Peyer's patch (tissue), 4 donors: ENCODE measurements around the gene INTS1. TPM values are rescaled to one million over a fixed set of nuclear protein-coding genes. Genes with fewer than 3 reads are reported as not detected.

Experiments
- DNase-seq, 3 donors: peaks; one replicate each; pipeline ENCODE4 v3.0.0-alpha.2; 2017 to 2019
- H3K27ac ChIP-seq, 4 donors: fragments of 200-600 bp; sonication (generic); one replicate each; pipeline ENCODE4 v1.5.1; 2016 to 2019
- H3K27me3 ChIP-seq, 2 donors: fragments of 200-600 bp; sonication (generic); one replicate each; pipeline ENCODE4 v1.5.1; 2019
- H3K36me3 ChIP-seq, 3 donors: fragments of 200-600 bp; sonication (generic); one replicate each; pipeline ENCODE4 v1.5.1; 2016 to 2019
- H3K4me1 ChIP-seq, 4 donors: fragments of 200-600 bp; sonication (generic); one replicate each; pipeline ENCODE4 v1.5.1; 2016 to 2019
- H3K4me3 ChIP-seq, 4 donors: fragments of 200-600 bp; sonication (generic); 1 replicate in 3 of 4; 2 replicates in 1 of 4; pipeline ENCODE4 v1.5.1; 2016 to 2019; ENCODE audit warnings: mild to moderate bottlenecking in 1 of 4
- H3K9me3 ChIP-seq, 4 donors: fragments of 200-600 bp; sonication (generic); one replicate each; pipeline ENCODE4 v1.5.1; 2016 to 2019; ENCODE audit warnings: mild to moderate bottlenecking in 1 of 4
- POLR2A ChIP-seq, 2 donors: fragments of 450-650 bp; IDR thresholded peaks; one replicate each; pipeline ENCODE4 v1.5.1; 2017; ENCODE audit warnings: antibody characterized with exemption in 2 of 2, mild to moderate bottlenecking in 2 of 2, moderate library complexity in 2 of 2
- total RNA-seq, 4 donors: library from RNA; depleted of rRNA; stranded (reverse); fragments of >200 nt; gene quantifications; one replicate each; pipeline ENCODE4 v1.1.0, GENCODE V29; 2016
- TF ChIP-seq, protein P1 (sequence below), 6 experiments: fragments of 450-650 bp in 4 of 6; fragments of 200-600 bp in 2 of 6; sonication (generic) in 1 of 6; IDR thresholded peaks; one replicate each; pipeline ENCODE4 v1.5.1; 2017 to 2019; ENCODE audit warnings: antibody characterized with exemption in 6 of 6, mild to moderate bottlenecking in 3 of 6, moderate library complexity in 1 of 6

INTS1 gene
- total RNA-seq, 4 donors from 2014 or later: 84.4 to 192 (median 108) TPM

DNA sequence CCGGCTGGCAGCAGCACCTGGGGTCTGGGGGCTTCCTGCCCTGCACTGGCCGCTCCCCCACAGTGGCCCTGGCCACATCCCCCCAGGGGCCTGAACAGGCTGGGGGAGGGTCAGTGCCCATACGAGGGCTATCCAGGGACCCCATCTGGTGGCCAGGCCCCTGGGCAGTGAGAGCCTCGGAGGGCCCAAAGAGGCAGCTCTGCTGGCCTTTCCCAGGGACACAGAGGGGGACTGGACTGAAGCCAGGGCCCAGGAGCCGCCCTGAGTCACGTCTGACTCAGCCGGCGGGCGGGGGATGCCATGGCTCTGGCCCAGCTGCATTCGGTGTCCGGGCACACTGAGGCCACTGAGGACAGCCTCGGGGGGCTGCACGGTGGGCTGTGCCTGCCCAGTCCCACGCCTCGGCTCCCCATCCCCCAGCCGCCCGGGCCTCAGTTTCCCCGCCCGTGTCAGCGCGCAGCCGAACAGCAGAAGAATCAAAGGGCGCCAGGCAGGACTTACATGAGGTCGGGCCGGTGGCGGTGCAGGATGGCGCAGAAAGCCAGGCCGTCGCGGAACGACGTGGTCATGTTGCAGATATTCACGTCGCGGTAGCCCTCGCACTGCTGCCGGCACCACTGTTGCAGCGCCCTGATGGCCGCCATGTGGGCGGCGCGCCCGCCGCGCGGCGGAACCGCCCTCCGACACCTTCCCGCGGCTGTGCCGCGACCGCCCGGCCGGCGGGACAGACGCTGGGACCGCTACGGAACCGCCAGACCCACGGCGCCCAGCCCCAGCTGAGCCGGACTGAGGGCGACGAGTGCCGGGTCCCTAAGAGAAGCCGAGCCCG lies 45.3 kb downstream of the INTS1 start, which contains the start of gene MICALL2:
TSS of gene MICALL2 (minus strand) at position 788 of the 829 bp plus-strand sequence. CDS start at position 644, 144 bp downstream.
- Histone ChIP-seq H3K4me1 (peaks cover 9 to 87% (median 23%) of the 10 kb centered on the region in 4 donors), H3K4me3 (peak within 1 kb of the TSS; percentile 65 to 89 (median 86))

GRCh38 chr7:1457949-1458682 lies 46.1 kb downstream of the INTS1 start:
- no peaks in the 10 kb centered on the region for H3K9me3 ChIP-seq
- H3K4me3 ChIP-seq: peak overlapping the region; percentile 65 to 89 (median 86)
- TF ChIP-seq POLR2A (IDR thresholded peaks at IDR 0.05): no peak
- TF ChIP-seq, protein P1, sequence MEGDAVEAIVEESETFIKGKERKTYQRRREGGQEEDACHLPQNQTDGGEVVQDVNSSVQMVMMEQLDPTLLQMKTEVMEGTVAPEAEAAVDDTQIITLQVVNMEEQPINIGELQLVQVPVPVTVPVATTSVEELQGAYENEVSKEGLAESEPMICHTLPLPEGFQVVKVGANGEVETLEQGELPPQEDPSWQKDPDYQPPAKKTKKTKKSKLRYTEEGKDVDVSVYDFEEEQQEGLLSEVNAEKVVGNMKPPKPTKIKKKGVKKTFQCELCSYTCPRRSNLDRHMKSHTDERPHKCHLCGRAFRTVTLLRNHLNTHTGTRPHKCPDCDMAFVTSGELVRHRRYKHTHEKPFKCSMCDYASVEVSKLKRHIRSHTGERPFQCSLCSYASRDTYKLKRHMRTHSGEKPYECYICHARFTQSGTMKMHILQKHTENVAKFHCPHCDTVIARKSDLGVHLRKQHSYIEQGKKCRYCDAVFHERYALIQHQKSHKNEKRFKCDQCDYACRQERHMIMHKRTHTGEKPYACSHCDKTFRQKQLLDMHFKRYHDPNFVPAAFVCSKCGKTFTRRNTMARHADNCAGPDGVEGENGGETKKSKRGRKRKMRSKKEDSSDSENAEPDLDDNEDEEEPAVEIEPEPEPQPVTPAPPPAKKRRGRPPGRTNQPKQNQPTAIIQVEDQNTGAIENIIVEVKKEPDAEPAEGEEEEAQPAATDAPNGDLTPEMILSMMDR (IDR thresholded peaks at IDR 0.05): no peak
- DNase-seq: no peak
- H3K27me3 ChIP-seq: no peaks in the 10 kb centered on the region
- no peaks in the 10 kb centered on the region for H3K36me3 ChIP-seq
- H3K4me1 ChIP-seq: peaks cover 7 to 85% (median 23%) of the 10 kb centered on the region in 4 donors
- H3K27ac ChIP-seq: peak overlapping the region; percentile 76 to 92 (median 86)

More for the DNA sequence above, 45.3 kb downstream of the INTS1 start, which contains the start of gene MICALL2:
- peak; percentile 33 to 85 (median 84) for DNase-seq
- no peaks in the 10 kb centered on the region for H3K9me3 ChIP-seq
- H3K27ac ChIP-seq: peak within 1 kb of the TSS; percentile 76 to 99 (median 89)
- TF ChIP-seq, protein P1 (IDR thresholded peaks at IDR 0.05): no peak
- peak; percentile 98 to 99 for TF ChIP-seq POLR2A (IDR thresholded peaks at IDR 0.05)
- H3K27me3 ChIP-seq: no peaks in the 10 kb centered on the region
- H3K36me3 ChIP-seq: no peaks in the 10 kb centered on the region

DNA sequence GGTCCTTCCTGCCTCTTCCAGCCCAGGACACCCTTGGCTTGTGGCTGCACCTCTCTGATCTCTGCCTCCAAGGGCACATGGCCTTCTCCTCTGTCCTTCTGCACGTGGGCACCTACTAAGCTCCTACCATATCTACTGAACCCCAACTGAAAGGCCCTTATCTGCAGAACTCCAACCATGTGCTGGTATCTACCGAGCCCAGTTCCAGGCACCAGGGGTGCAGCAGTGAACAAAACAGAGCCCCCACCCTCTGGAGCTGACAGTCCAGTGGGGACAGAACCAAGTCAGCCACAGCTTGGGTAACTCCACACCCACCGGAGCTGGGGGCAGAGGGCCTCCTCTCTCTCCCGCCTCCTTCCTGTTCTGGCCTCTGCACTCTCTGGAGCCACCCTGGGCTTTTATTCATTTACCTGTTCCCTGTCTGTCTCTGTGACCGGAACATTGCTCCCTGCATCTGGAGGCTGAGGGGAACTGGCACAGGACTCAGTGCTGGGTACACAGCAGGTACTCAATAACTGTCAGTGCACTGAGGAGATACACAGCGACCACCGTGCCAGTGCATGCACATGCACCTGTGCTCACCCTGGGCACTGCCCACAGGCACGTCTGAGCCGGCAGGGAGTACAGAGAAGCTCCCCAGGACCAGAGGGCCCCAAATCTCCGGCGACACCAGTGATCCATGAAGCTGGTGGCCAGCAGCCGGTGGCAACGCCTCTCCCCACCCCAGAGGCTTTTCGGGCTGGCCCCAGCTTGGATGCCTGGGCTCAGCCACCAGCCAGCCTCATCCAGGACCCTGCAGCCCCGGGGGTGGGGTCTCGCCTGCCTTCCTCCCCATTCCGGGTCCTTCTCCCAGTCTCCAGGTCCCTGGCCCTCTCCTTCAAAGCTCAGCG lies 46.9 kb downstream of the INTS1 start:
- peaks cover 7 to 83% (median 23%) of the 10 kb centered on the region in 4 donors for H3K4me1 ChIP-seq
- H3K9me3 ChIP-seq: no peaks in the 10 kb centered on the region
- peak overlapping the region; percentile 65 to 89 (median 86) for H3K4me3 ChIP-seq
- no peak for TF ChIP-seq POLR2A (IDR thresholded peaks at IDR 0.05)
- TF ChIP-seq, protein P1 (IDR thresholded peaks at IDR 0.05): no peak
- H3K27ac ChIP-seq: peak overlapping the region in 2 of 4 donors; percentile 91 to 92
- H3K27me3 ChIP-seq: no peaks in the 10 kb centered on the region
- no peak for DNase-seq
- no peaks in the 10 kb centered on the region for H3K36me3 ChIP-seq

GRCh38 chr7:1455955-1456354 lies 48.2 kb downstream of the INTS1 start:
- no peak for TF ChIP-seq POLR2A (IDR thresholded peaks at IDR 0.05)
- TF ChIP-seq, protein P1 (IDR thresholded peaks at IDR 0.05): no peak
- DNase-seq: no peak
- peak overlapping the region in 2 of 4 donors; percentile 27 to 32 for H3K4me3 ChIP-seq
- H3K27me3 ChIP-seq: no peaks in the 10 kb centered on the region
- H3K36me3 ChIP-seq: peaks cover 0 to 7% (median 0%) of the 10 kb centered on the region in 3 donors
- peaks cover 0 to 69% (median 21%) of the 10 kb centered on the region in 4 donors for H3K4me1 ChIP-seq
- peak overlapping the region; percentile 25 to 77 (median 59) for H3K27ac ChIP-seq
- no peaks in the 10 kb centered on the region for H3K9me3 ChIP-seq
